HepG2 (cell line): Measurements from ENCODE around the gene ADIPOR2. TPM values are rescaled to one million over a fixed set of nuclear protein-coding genes. Genes with fewer than 3 reads are reported as not detected.
A peak's percentile ranks its signal among the peaks of the same experiment; 100 is the strongest.

Experiments
- AKAP8 ChIP-seq: sonication (generic); formaldehyde crosslinking; IDR thresholded peaks from 2 replicates; pipeline ENCODE4 v1.5.1; 2020; ENCODE audit warnings: mild to moderate bottlenecking, missing genetic modification reagents
- ARID5B ChIP-seq: IDR thresholded peaks from 2 replicates; pipeline ENCODE4 v1.4.0; 2020; ENCODE audit warnings: mild to moderate bottlenecking, missing genetic modification reagents
- CHD4 ChIP-seq: fragments of 200-600 bp; sonication (generic); IDR thresholded peaks from 2 replicates; pipeline ENCODE4 v1.7.0; 2017; ENCODE audit warnings: mild to moderate bottlenecking, low read length, borderline replicate concordance
- DMTF1 ChIP-seq: sonication (generic); formaldehyde crosslinking; IDR thresholded peaks from 2 replicates; pipeline ENCODE4 v1.4.0; 2020; ENCODE audit warnings: mild to moderate bottlenecking, missing genetic modification reagents
- GATAD2A ChIP-seq: IDR thresholded peaks from 2 replicates; pipeline ENCODE4 v1.6.1; 2016
- HBP1 ChIP-seq: IDR thresholded peaks from 2 replicates; pipeline ENCODE4 v1.6.1; 2016; ENCODE audit warnings: low read depth, control low read depth
- KAT8 ChIP-seq: IDR thresholded peaks from 2 replicates; pipeline ENCODE4 v1.6.1; 2016; ENCODE audit warnings: missing genetic modification reagents, missing compliant biosample characterization
- PBX3 ChIP-seq: sonication (generic); formaldehyde crosslinking; IDR thresholded peaks from 2 replicates; pipeline ENCODE4 v1.8.1; 2023; ENCODE audit warnings: missing genetic modification reagents, inconsistent platforms, borderline replicate concordance
- PTBP1 ChIP-seq: fragments of 200-400 bp; formaldehyde crosslinking; IDR thresholded peaks from 2 replicates; pipeline ENCODE4 v1.6.1; 2018; ENCODE audit warnings: low read length, low read depth; ENCODE audit not compliant: poor library complexity, severe bottlenecking
- SATB2 ChIP-seq: sonication (generic); formaldehyde crosslinking; IDR thresholded peaks from 2 replicates; pipeline ENCODE4 v1.5.0; 2020; ENCODE audit warnings: missing genetic modification reagents
- SKI ChIP-seq: fragments of 450-650 bp; IDR thresholded peaks from one replicate; pipeline ENCODE4 v1.6.1; 2018; ENCODE audit warnings: mild to moderate bottlenecking; ENCODE audit not compliant: partially characterized antibody
- TP53 ChIP-seq: sonication (generic); formaldehyde crosslinking; conservative IDR thresholded peaks from 2 replicates; pipeline ENCODE4 v1.4.0; 2020; ENCODE audit warnings: missing genetic modification reagents
- ZBTB21 ChIP-seq: sonication (generic); formaldehyde crosslinking; IDR thresholded peaks from 2 replicates; pipeline ENCODE4 v1.4.0; 2020; ENCODE audit warnings: missing genetic modification reagents
- ZFP62 ChIP-seq: sonication (generic); formaldehyde crosslinking; IDR thresholded peaks from 2 replicates; pipeline ENCODE4 v1.4.0; 2020; ENCODE audit warnings: missing genetic modification reagents
- ZFX ChIP-seq: sonication (generic); formaldehyde crosslinking; IDR thresholded peaks from 2 replicates; pipeline ENCODE4 v1.4.0; 2020; ENCODE audit warnings: mild to moderate bottlenecking, low read depth, missing genetic modification reagents, moderate library complexity
- ZMYM4 ChIP-seq: sonication (generic); formaldehyde crosslinking; IDR thresholded peaks from 2 replicates; pipeline ENCODE4 v1.8.1; 2023; ENCODE audit warnings: mild to moderate bottlenecking, missing genetic modification reagents
- ZNF574 ChIP-seq: sonication (generic); formaldehyde crosslinking; IDR thresholded peaks from 2 replicates; pipeline ENCODE4 v1.4.0; 2020; ENCODE audit warnings: missing genetic modification reagents
- ZNF619 ChIP-seq: sonication (generic); formaldehyde crosslinking; IDR thresholded peaks from 2 replicates; pipeline ENCODE4 v1.4.0; 2020; ENCODE audit warnings: mild to moderate bottlenecking, missing genetic modification reagents
- polyA plus RNA-seq, 8 experiments: library from polyadenylated mRNA; depleted of rRNA in 3 of 8; stranded (reverse) in 7 of 8; unstranded in 1 of 8; fragments of >200 nt; fragmentation: Illumina TruSeq in 4 of 8; extraction: Trizol in 4 of 8; gene quantifications; 2 replicates each; pipeline versions ENCODE4 v1.2.1 to v1.2.3, GENCODE V29; 2011 to 2016; ENCODE audit warnings: low read depth in 4 of 8, missing spikeins in 1 of 8, mixed read lengths in 1 of 8; ENCODE audit not compliant: insufficient read depth in 1 of 8
- total RNA-seq, 5 experiments: library from RNA; depleted of rRNA; stranded (reverse); fragments of >200 nt; fragmentation: Illumina TruSeq; extraction: Trizol; gene quantifications; 2 replicates each; pipeline ENCODE4 v1.2.3, GENCODE V29; 2016; ENCODE audit warnings: low read depth in 1 of 5

Gene ADIPOR2
- total and polyA plus RNA-seq, 2 of the 13 experiments (the other 11 are each of a cell fraction or from before 2014, with no cell fraction given): 35.2 to 52.2 TPM

- peak; percentile 55 for TF ChIP-seq GATAD2A (CRISPR knock-in tag)
- TF ChIP-seq ZFP62: no peak
- TF ChIP-seq PBX3 (CRISPR knock-in tag): no peak
- TF ChIP-seq HBP1 (CRISPR knock-in tag): no peak
- TF ChIP-seq ZBTB21 (CRISPR knock-in tag): peak; percentile 70; the same call in 1 of the 2 replicates
- TF ChIP-seq PTBP1: no peak
- no peak for TF ChIP-seq ZNF619 (CRISPR knock-in tag)
- no peak for TF ChIP-seq AKAP8 (CRISPR knock-in tag)
- TF ChIP-seq KAT8 (CRISPR knock-in tag): no peak
- 0 out of 2 replicates have a peak, but pooled peaks have one; percentile 33 for TF ChIP-seq ARID5B (CRISPR knock-in tag)
- no peak for TF ChIP-seq SKI
- TF ChIP-seq SATB2: no peak
- no peak; the same call in 1 of the 2 replicates for TF ChIP-seq ZMYM4 (CRISPR knock-in tag)
- 0 out of 2 replicates have a peak, but pooled peaks have one; percentile 47 for TF ChIP-seq TP53 (CRISPR knock-in tag)
- TF ChIP-seq DMTF1 (CRISPR knock-in tag): no peak
- no peak for TF ChIP-seq CHD4
- TF ChIP-seq ZNF574 (CRISPR knock-in tag): no peak
- peak; percentile 57 for TF ChIP-seq ZFX (CRISPR knock-in tag)
Observed at GRCh38 chr12:1807087-1807860, 116.4 kb downstream of the ADIPOR2 start (continued).
